Lung (tissue), 12 donors: ENCODE results near the gene MSLN. TPM values are rescaled to one million over a fixed set of nuclear protein-coding genes. Genes with fewer than 3 reads are reported as not detected.

Experiments
- ATAC-seq: fragments of 200-7000 bp; cut with Tn5 transposase; one replicate; pipeline ENCODE4 v1.9.1; 2020; ENCODE audit warnings: moderate number of reproducible peaks; ENCODE audit not compliant: insufficient read depth, low FRiP score
- DNase-seq, 3 donors: peaks; one replicate each; pipeline ENCODE4 v3.0.0-alpha.2; 2013 to 2017
- H3K27ac ChIP-seq, 2 donors: one replicate each; pipeline ENCODE4 v1.5.1; 2013; ENCODE audit warnings: mild to moderate bottlenecking in 2 of 2, moderate library complexity in 2 of 2, control low read depth in 1 of 2, inconsistent platforms in 1 of 2, low read depth in 1 of 2, low read length in 1 of 2
- H3K27me3 ChIP-seq, 3 donors: one replicate each; pipeline ENCODE4 v1.5.1; 2013; ENCODE audit warnings: low read length in 2 of 3; ENCODE audit not compliant: control insufficient read depth in 3 of 3, insufficient read depth in 3 of 3
- H3K36me3 ChIP-seq, 4 donors: one replicate each; pipeline ENCODE4 v1.5.1; 2013; ENCODE audit warnings: low read length in 4 of 4, mild to moderate bottlenecking in 1 of 4, moderate library complexity in 1 of 4; ENCODE audit not compliant: control insufficient read depth in 4 of 4, insufficient read depth in 4 of 4
- H3K4me1 ChIP-seq, 5 donors: one replicate each; pipeline ENCODE4 v1.5.1; 2013; ENCODE audit warnings: low read length in 5 of 5, mild to moderate bottlenecking in 2 of 5, moderate library complexity in 1 of 5; ENCODE audit not compliant: control insufficient read depth in 5 of 5, insufficient read depth in 5 of 5
- H3K4me3 ChIP-seq: one replicate; pipeline ENCODE4 v1.5.1; 2013; ENCODE audit warnings: mild to moderate bottlenecking, control low read depth, moderate library complexity
- H3K9ac ChIP-seq, 2 donors: one replicate each; pipeline ENCODE4 v1.5.1; 2013; ENCODE audit warnings: low read length in 2 of 2, control low read depth in 1 of 2; ENCODE audit not compliant: insufficient read depth in 1 of 2
- H3K9me3 ChIP-seq, 4 donors: one replicate each; pipeline ENCODE4 v1.5.1; 2013; ENCODE audit warnings: low read length in 3 of 4, mild to moderate bottlenecking in 1 of 4, moderate library complexity in 1 of 4; ENCODE audit not compliant: control insufficient read depth in 4 of 4, insufficient read depth in 3 of 4
- WGBS, 2 donors: extraction: QIAGEN DNeasy Blood & Tissue Kit; methylation state at CpG; one replicate each; pipeline ENCODE4 v1.1.7; 2013; 5-methylcytosine and 5-hydroxymethylcytosine counted together
- polyA plus RNA-seq, 2 donors: library from polyadenylated mRNA; stranded (reverse); fragments of 200-250 nt; gene quantifications; one replicate each; pipeline ENCODE4 v1.2.1, GENCODE V29; 2013
- total RNA-seq, 2 donors: library from RNA; depleted of rRNA in 1 of 2; stranded (reverse); fragments of >200 nt in 1 of 2; gene quantifications; one replicate each; pipeline ENCODE4 v1.2.1, GENCODE V29; 2014 to 2021
- TF ChIP-seq, protein P1 (sequence below): IDR thresholded peaks from 2 replicates; pipeline ENCODE4 v1.5.1; 2012; ENCODE audit warnings: mild to moderate bottlenecking; ENCODE audit errors: control extremely low read depth, extremely low read depth
- donor health status: control.
- donor health status: control.
- donor health status: Bipolar disorder and iron deficiency.
- donor health status: healthy.
- donor health status: DM: yes; HTN: yes; CAD: no.

The MSLN gene
- total and polyA plus RNA-seq, 4 donors, result 98.8 to 155 (median 120) TPM

DNA sequence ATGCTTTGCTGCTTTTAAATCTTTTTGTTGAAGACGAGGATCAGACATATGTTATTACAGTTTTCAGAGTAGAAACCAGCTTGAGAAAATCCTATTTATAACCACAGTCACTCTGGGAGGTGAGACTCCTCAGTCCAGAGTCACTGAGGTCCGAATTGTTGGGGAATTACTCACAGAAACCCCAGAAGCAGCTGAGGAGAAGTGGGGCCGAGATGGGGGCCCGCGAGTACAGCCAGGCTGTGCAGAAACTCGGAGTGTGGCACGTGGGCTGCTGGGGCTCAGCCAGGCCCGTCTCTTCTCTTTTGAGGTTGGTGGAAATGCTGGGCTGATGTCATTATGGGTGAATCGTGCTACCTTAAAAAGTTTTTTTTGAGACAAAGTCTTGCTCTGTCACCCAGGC lies 54.4 kb downstream of the MSLN start:
- 81 to 90% methylated on average over 9 of the region's 9 CpGs for WGBS, 2 donors
- H3K9ac ChIP-seq, result no peak overlapping the region

DNA sequence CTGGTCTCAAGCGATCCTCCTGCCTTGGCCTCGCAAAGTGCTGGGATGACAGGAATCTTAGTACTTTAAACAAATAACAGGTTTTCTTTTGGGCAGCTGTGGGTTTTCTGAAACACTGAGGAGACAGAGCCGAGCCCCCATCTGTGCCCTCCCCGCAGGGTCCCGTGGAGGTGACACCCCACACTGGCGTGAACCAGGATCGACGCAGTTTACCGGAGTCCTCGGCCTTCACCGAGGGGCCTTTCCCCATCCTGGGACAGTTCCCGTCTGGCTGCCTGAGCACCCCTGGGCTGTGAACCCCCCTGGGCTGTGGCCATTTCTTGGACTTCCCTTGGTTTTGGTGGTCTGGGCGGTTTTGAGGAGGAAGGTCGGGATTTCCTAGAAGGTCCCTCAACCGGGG lies 55.3 kb downstream of the MSLN start:
- no peaks in the 10 kb centered on the region for H3K36me3 ChIP-seq
- ATAC-seq (no peak), DNase-seq (no peak)
- H3K27me3 ChIP-seq, result peaks cover 3 to 38% (median 28%) of the 10 kb centered on the region in 3 donors
- H3K4me3 ChIP-seq, result no peak overlapping the region
- H3K27ac ChIP-seq, result no peak overlapping the region
- TF ChIP-seq, protein P1, sequence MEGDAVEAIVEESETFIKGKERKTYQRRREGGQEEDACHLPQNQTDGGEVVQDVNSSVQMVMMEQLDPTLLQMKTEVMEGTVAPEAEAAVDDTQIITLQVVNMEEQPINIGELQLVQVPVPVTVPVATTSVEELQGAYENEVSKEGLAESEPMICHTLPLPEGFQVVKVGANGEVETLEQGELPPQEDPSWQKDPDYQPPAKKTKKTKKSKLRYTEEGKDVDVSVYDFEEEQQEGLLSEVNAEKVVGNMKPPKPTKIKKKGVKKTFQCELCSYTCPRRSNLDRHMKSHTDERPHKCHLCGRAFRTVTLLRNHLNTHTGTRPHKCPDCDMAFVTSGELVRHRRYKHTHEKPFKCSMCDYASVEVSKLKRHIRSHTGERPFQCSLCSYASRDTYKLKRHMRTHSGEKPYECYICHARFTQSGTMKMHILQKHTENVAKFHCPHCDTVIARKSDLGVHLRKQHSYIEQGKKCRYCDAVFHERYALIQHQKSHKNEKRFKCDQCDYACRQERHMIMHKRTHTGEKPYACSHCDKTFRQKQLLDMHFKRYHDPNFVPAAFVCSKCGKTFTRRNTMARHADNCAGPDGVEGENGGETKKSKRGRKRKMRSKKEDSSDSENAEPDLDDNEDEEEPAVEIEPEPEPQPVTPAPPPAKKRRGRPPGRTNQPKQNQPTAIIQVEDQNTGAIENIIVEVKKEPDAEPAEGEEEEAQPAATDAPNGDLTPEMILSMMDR, result no peak
- H3K9ac ChIP-seq, result no peak overlapping the region
- peaks cover 0 to 3% (median 0%) of the 10 kb centered on the region in 5 donors for H3K4me1 ChIP-seq
- WGBS, 2 donors, result 91 to 93% methylated on average over 15 of the region's 15 CpGs
- peaks cover 0 to 12% (median 1%) of the 10 kb centered on the region in 4 donors for H3K9me3 ChIP-seq

More for the DNA sequence above, 54.4 kb downstream of the MSLN start:
- DNase-seq (no peak), ATAC-seq (no peak)
- Histone ChIP-seq H3K27me3 (peaks cover 3 to 37% (median 28%) of the 10 kb centered on the region in 3 donors), H3K36me3 (no peaks in the 10 kb centered on the region), H3K4me3 (no peak overlapping the region), H3K27ac (no peak overlapping the region), H3K4me1 (peaks cover 0 to 3% (median 0%) of the 10 kb centered on the region in 5 donors), H3K9me3 (peaks cover 0 to 12% (median 1%) of the 10 kb centered on the region in 4 donors)
- TF ChIP-seq, protein P1, result no peak

DNA sequence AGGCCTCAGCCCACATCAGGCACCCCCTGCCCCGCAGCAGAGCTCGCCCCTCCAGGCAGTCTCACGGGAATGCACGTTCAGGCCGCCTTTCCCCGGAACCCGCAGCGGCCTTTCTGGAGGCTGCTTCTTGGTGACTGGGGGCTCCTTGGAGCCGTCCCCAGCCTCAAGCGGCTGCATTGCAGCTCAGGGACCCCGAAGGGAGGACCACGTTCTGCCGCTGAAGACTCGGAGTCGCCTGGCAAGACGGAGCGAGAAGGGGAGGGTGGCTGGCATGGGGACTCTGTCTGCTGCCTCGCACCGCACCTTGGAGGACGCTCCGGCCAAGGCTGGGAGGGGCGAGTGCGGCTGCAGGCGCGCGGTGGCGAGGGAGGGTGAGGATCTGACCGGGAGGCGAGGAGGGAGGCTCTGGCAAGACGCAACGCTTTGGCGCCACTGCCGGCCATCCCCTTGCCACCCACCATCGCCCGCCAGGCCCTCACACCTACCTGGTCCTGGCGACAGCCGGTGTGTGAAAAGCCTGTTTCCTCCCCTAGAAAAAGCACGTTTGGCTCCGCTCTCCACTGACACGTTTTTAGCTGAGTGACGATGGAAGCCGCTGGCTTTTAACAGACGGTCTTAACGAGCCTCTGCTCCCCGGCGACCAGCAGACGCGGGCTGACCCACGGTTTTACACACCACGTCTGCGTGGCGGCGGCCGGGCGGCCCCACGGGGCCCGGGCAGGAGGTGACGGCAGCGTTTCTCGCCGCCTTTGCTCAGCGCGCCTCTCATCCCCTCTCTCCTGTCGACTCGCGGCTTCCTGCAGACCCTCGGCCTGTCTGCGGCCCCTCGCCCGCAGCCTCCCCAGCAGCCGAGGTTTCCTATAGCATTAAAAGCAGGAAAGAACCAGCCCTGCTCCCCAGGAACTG lies 56.7 kb downstream of the MSLN start:
- no peak overlapping the region for H3K9ac ChIP-seq
- ATAC-seq (no peak), DNase-seq (no peak)
- no peak overlapping the region for H3K27ac ChIP-seq
- H3K9me3 ChIP-seq, result peaks cover 0 to 7% (median 1%) of the 10 kb centered on the region in 4 donors
- WGBS, 2 donors, result 42 to 61% methylated on average over 67 to 71 of the region's 71 CpGs
- H3K4me1 ChIP-seq, result peaks cover 0 to 3% (median 0%) of the 10 kb centered on the region in 5 donors
- peaks cover 3 to 35% (median 28%) of the 10 kb centered on the region in 3 donors for H3K27me3 ChIP-seq
- H3K36me3 ChIP-seq, result no peaks in the 10 kb centered on the region
- TF ChIP-seq, protein P1, result no peak
- H3K4me3 ChIP-seq, result no peak overlapping the region
